DND-41 (cell line): ENCODE results near the gene PALD1.

Experiments
- EZH2 ChIP-seq: IDR thresholded peaks from 3 replicates; pipeline ENCODE4 v1.6.1; 2012; ENCODE audit warnings: borderline replicate concordance, low read depth, mild to moderate bottlenecking, moderate library complexity, low read length, inconsistent platforms; ENCODE audit not compliant: severe bottlenecking
- TF ChIP-seq, protein P1 (sequence below): IDR thresholded peaks from 2 replicates; pipeline ENCODE4 v1.5.1; 2012; ENCODE audit warnings: borderline replicate concordance, low read length, moderate library complexity, mild to moderate bottlenecking; ENCODE audit not compliant: poor library complexity, severe bottlenecking; ENCODE audit errors: extremely low read depth

DNA sequence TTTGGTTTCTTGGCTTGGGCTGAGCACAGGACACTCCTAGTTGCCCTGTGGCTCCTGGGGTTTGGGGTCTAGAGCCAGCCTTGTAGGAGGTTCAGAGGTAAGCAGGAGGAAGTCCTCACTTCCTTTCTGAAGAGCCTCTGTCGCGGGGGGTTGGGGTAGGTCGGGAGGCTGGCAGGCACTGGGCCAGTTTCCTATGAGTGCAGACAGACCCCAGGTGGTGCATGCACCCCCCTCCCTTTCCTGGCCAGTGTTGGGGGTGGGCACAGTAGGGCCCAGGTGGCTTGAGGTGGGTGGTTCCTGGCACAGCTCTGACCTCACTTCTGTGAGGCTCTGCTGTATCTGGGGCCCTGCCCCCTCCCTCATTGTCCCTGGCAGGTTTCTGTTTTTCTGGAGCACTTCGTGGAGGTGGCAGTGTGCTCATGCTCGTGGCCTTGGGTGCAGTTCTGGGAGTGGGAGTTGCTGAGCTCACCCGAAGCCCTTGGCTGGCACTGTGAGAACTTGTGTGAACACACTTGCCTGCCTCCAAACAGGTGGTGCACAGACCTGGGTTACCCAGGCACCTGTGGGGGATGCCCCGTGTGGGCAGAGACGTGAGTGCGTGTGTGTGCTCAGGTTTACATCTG lies 1.8 kb downstream of the PALD1 start:
- TF ChIP-seq EZH2 = no peak
- TF ChIP-seq, protein P1, sequence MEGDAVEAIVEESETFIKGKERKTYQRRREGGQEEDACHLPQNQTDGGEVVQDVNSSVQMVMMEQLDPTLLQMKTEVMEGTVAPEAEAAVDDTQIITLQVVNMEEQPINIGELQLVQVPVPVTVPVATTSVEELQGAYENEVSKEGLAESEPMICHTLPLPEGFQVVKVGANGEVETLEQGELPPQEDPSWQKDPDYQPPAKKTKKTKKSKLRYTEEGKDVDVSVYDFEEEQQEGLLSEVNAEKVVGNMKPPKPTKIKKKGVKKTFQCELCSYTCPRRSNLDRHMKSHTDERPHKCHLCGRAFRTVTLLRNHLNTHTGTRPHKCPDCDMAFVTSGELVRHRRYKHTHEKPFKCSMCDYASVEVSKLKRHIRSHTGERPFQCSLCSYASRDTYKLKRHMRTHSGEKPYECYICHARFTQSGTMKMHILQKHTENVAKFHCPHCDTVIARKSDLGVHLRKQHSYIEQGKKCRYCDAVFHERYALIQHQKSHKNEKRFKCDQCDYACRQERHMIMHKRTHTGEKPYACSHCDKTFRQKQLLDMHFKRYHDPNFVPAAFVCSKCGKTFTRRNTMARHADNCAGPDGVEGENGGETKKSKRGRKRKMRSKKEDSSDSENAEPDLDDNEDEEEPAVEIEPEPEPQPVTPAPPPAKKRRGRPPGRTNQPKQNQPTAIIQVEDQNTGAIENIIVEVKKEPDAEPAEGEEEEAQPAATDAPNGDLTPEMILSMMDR = no peak
